ENCODE measurements around the gene MCTP1. TPM values are rescaled to one million over a fixed set of nuclear protein-coding genes. Genes with fewer than 3 reads are reported as not detected.

Gene MCTP1
- total and polyA plus RNA-seq, 7 experiments from 2014 or later = 0.75 to 38.9 (median 2.3) TPM; not detected in 1

DNA sequence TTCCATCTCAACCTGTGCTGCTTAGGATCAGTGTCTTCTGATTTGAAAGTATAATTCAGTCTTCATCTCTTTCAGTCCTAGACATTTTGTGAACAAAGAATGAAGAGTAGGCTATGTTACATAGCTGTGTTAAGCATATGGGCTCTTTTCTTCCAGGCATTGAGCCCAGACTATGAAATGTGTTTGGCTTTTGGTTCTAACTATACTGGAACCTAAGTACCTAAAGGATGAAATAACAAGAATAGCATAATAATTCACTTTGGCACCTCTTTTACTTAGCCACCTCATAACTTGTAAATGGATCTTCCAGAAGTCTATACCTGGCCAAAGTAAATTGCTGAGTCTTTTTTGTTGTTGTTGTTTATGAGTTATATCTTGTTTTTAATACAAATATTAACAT is 595.0 kb downstream of the MCTP1 start:
- CTCF ChIA-PET = no interaction called here
- no peak overlapping the region for H3K4me3 Mint-ChIP-seq
- intact Hi-C loops (cut with micrococcal nuclease) = loop anchor here in 1 of 2 donors (5.0 kb wide), 1 partner anchor 162 kb away; no protein-coding TSS in a partner anchor
- H3K27ac Mint-ChIP-seq = no peak overlapping the region
- no peaks in the 10 kb centered on the region for H3K27me3 ChIP-seq (ENCODE audit: control insufficient read depth in 2 of 2, insufficient read depth in 2 of 2, low read length in 2 of 2)
- peaks cover 0 to 20% (median 14%) of the 10 kb centered on the region in 3 experiments for H3K36me3 ChIP-seq (ENCODE audit: control insufficient read depth in 2 of 3, insufficient read depth in 3 of 3, low read length in 3 of 3)
- H3K4me1 Mint-ChIP-seq = peaks cover 0 to 6% (median 0%) of the 10 kb centered on the region in 7 donors
- no peaks in the 10 kb centered on the region for H3K9me3 ChIP-seq (ENCODE audit: control insufficient read depth in 2 of 3, low read length in 3 of 3)
- DNase-seq (no peak), ATAC-seq (no peak)
- peaks cover 5 to 52% (median 18%) of the 10 kb centered on the region in 5 donors for H3K36me3 Mint-ChIP-seq
- no peaks in the 10 kb centered on the region for H3K4me1 ChIP-seq (ENCODE audit: control insufficient read depth in 2 of 2, insufficient read depth in 2 of 2, low read length in 2 of 2)
- H3K27me3 Mint-ChIP-seq = no peaks in the 10 kb centered on the region
- H3K27ac ChIP-seq (ENCODE audit: low read depth, low read length) = no peak overlapping the region
- no peak overlapping the region for H3K4me3 ChIP-seq (ENCODE audit: low read length)
- POLR2A ChIA-PET = interaction anchor here (0.6 kb wide), 1 partner anchor 41 kb away, joined by 3 read pairs; no protein-coding TSS in a partner anchor
- H3K9me3 Mint-ChIP-seq = no peaks in the 10 kb centered on the region

DNA sequence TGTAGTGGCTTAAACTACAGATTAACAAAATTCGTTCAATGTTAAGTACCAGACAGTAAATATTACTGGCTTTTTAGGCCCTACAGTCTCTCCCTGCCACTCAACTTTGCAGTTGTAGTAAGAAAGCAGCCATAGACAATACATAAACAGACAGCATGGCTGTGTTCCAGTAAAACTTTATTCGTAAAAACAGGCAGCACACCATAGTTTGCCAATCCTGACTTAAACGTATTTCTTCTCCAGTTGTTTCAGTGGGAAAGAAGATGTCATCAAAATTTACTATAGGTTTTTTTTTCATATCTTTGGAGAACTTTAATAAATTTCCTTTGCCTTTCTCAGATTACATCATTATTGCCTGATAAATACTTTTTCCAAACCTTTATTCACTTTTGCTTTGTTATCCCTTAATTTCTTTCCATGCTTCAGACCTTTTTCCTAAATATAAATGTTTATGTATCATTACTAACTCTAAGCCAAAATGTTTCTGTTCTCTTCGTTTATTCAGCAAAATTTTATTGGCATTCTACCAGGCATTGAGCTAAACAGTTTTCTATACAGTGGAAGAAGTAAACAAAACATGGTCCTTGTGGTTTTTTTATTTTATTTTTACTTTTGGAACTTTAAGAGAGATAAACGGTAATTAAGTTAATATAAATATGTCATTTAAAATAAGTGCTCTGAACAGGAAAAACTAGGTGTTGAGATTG is 601.9 kb downstream of the MCTP1 start:
- no peak for ATAC-seq
- Mint-ChIP-seq H3K36me3 (peaks cover 3 to 56% (median 20%) of the 10 kb centered on the region in 5 donors), H3K9me3 (no peaks in the 10 kb centered on the region), H3K27me3 (no peaks in the 10 kb centered on the region), H3K27ac (no peak overlapping the region), H3K4me1 (peaks cover 0 to 3% (median 0%) of the 10 kb centered on the region in 7 donors), H3K4me3 (no peak overlapping the region)
- CTCF ChIA-PET = no interaction called here
- POLR2A ChIA-PET = no interaction called here
- no peak overlapping the region for H3K4me3 ChIP-seq (ENCODE audit: low read length)
- H3K9me3 ChIP-seq (ENCODE audit: control insufficient read depth in 2 of 3, low read length in 3 of 3) = no peaks in the 10 kb centered on the region
- intact Hi-C loops (cut with micrococcal nuclease) = no loop called here
- no peaks in the 10 kb centered on the region for H3K27me3 ChIP-seq (ENCODE audit: control insufficient read depth in 2 of 2, insufficient read depth in 2 of 2, low read length in 2 of 2)
- H3K27ac ChIP-seq (ENCODE audit: low read depth, low read length) = no peak overlapping the region
- H3K36me3 ChIP-seq (ENCODE audit: control insufficient read depth in 2 of 3, insufficient read depth in 3 of 3, low read length in 3 of 3) = peaks cover 0 to 13% (median 0%) of the 10 kb centered on the region in 3 experiments
- H3K4me1 ChIP-seq (ENCODE audit: control insufficient read depth in 2 of 2, insufficient read depth in 2 of 2, low read length in 2 of 2) = no peaks in the 10 kb centered on the region
- DNase-seq = no peak

- ChIA-PET CTCF (no interaction called here), POLR2A (no interaction called here)
- Mint-ChIP-seq H3K27me3 (no peaks in the 10 kb centered on the region), H3K4me3 (no peak overlapping the region), H3K9me3 (no peaks in the 10 kb centered on the region), H3K4me1 (peaks cover 0 to 2% (median 0%) of the 10 kb centered on the region in 7 donors), H3K36me3 (peaks cover 0 to 36% (median 23%) of the 10 kb centered on the region in 5 donors), H3K27ac (no peak overlapping the region)
- intact Hi-C loops (cut with micrococcal nuclease) = no loop called here
- DNase-seq (no peak), ATAC-seq (no peak)
- Histone ChIP-seq H3K4me1 (ENCODE audit: control insufficient read depth in 2 of 2, insufficient read depth in 2 of 2, low read length in 2 of 2) (no peaks in the 10 kb centered on the region), H3K27ac (ENCODE audit: low read depth, low read length) (no peak overlapping the region), H3K9me3 (ENCODE audit: control insufficient read depth in 2 of 3, low read length in 3 of 3) (no peaks in the 10 kb centered on the region), H3K4me3 (ENCODE audit: low read length) (no peak overlapping the region), H3K36me3 (ENCODE audit: control insufficient read depth in 2 of 3, insufficient read depth in 3 of 3, low read length in 3 of 3) (peaks cover 0 to 8% (median 4%) of the 10 kb centered on the region in 3 experiments), H3K27me3 (ENCODE audit: control insufficient read depth in 2 of 2, insufficient read depth in 2 of 2, low read length in 2 of 2) (no peaks in the 10 kb centered on the region)
Measured at GRCh38 chr5:94675965-94676618, 608.8 kb downstream of the MCTP1 start.

DNA sequence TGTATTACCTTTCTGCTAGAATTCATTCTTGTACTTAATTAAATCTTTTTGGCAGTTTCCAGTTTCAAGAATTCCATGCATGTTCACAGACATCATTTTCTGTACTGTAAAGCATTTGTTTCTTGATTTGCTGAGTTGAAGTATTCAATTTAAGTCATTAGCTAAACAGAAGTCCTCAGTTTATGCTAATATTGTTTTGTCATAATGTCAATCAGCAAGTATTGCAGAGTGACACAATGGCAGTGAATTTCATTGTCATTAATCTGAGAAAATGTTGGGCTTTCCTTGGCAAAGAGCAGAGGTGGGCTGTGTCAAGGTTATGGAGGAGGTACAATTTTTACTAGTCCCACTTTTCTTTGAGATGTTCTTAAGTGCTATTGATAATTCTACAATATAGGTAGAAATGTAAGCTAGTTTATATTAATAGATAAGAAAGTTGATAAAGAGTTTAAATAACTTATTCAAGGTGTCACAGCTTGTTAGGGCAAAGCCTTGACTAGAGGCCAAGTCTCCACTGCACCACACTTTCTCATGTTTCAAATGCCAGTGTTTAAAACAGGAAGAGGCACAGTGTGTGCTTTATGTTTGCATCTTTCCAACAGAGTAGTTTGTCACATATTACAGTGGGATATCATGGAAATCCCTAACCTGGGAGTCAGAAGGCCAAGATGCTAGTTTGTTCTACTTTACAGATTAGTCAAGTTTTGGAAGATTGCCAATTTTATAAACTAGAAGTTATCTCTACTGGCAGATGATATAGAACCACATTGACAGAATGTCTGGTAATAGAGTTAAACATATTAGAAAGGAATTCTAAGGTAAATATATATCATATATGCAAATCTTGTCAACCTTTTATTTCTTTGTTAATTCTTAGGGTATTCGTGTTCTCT is 610.2 kb downstream of the MCTP1 start:
- Mint-ChIP-seq H3K4me1 (peaks cover 0 to 2% (median 0%) of the 10 kb centered on the region in 7 donors), H3K4me3 (no peak overlapping the region), H3K27me3 (no peaks in the 10 kb centered on the region), H3K36me3 (peaks cover 0 to 38% (median 19%) of the 10 kb centered on the region in 5 donors), H3K9me3 (no peaks in the 10 kb centered on the region), H3K27ac (no peak overlapping the region)
- no peaks in the 10 kb centered on the region for H3K27me3 ChIP-seq (ENCODE audit: control insufficient read depth in 2 of 2, insufficient read depth in 2 of 2, low read length in 2 of 2)
- no peak overlapping the region for H3K27ac ChIP-seq (ENCODE audit: low read depth, low read length)
- no peaks in the 10 kb centered on the region for H3K9me3 ChIP-seq (ENCODE audit: control insufficient read depth in 2 of 3, low read length in 3 of 3)
- H3K4me1 ChIP-seq (ENCODE audit: control insufficient read depth in 2 of 2, insufficient read depth in 2 of 2, low read length in 2 of 2) = no peaks in the 10 kb centered on the region
- intact Hi-C loops (cut with micrococcal nuclease) = no loop called here
- no peak overlapping the region for H3K4me3 ChIP-seq (ENCODE audit: low read length)
- POLR2A ChIA-PET = no interaction called here
- no peak for DNase-seq
- ATAC-seq = no peak
- CTCF ChIA-PET = interaction anchor here (1.3 kb wide), 1 partner anchor 13 kb away, joined by 5 read pairs; no protein-coding TSS in a partner anchor
- H3K36me3 ChIP-seq (ENCODE audit: control insufficient read depth in 2 of 3, insufficient read depth in 3 of 3, low read length in 3 of 3) = peaks cover 0 to 8% (median 4%) of the 10 kb centered on the region in 3 experiments

- CTCF ChIA-PET = no interaction called here
- Mint-ChIP-seq H3K9me3 (no peaks in the 10 kb centered on the region), H3K27me3 (no peaks in the 10 kb centered on the region), H3K27ac (no peak overlapping the region), H3K36me3 (peaks cover 5 to 40% (median 19%) of the 10 kb centered on the region in 5 donors), H3K4me1 (peaks cover 0 to 2% (median 0%) of the 10 kb centered on the region in 7 donors), H3K4me3 (no peak overlapping the region)
- POLR2A ChIA-PET = no interaction called here
- no peak overlapping the region for H3K4me3 ChIP-seq (ENCODE audit: low read length)
- H3K4me1 ChIP-seq (ENCODE audit: control insufficient read depth in 2 of 2, insufficient read depth in 2 of 2, low read length in 2 of 2) = no peaks in the 10 kb centered on the region
- H3K36me3 ChIP-seq (ENCODE audit: control insufficient read depth in 2 of 3, insufficient read depth in 3 of 3, low read length in 3 of 3) = peaks cover 0 to 8% (median 4%) of the 10 kb centered on the region in 3 experiments
- DNase-seq (no peak), ATAC-seq (no peak)
- intact Hi-C loops (cut with micrococcal nuclease) = no loop called here
- no peak overlapping the region for H3K27ac ChIP-seq (ENCODE audit: low read depth, low read length)
- no peaks in the 10 kb centered on the region for H3K9me3 ChIP-seq (ENCODE audit: control insufficient read depth in 2 of 3, low read length in 3 of 3)
- no peaks in the 10 kb centered on the region for H3K27me3 ChIP-seq (ENCODE audit: control insufficient read depth in 2 of 2, insufficient read depth in 2 of 2, low read length in 2 of 2)
Measured at GRCh38 chr5:94672746-94673145, 612.1 kb downstream of the MCTP1 start.

- DNase-seq = no peak
- ChIA-PET POLR2A (no interaction called here), CTCF (no interaction called here)
- H3K27ac ChIP-seq (ENCODE audit: low read depth, low read length) = no peak overlapping the region
- no peaks in the 10 kb centered on the region for H3K9me3 ChIP-seq (ENCODE audit: control insufficient read depth in 2 of 3, low read length in 3 of 3)
- no peak overlapping the region for H3K4me3 ChIP-seq (ENCODE audit: low read length)
- no peak for ATAC-seq
- intact Hi-C loops (cut with micrococcal nuclease) = no loop called here
- no peaks in the 10 kb centered on the region for H3K27me3 ChIP-seq (ENCODE audit: control insufficient read depth in 2 of 2, insufficient read depth in 2 of 2, low read length in 2 of 2)
- Mint-ChIP-seq H3K9me3 (no peaks in the 10 kb centered on the region), H3K4me3 (no peak overlapping the region), H3K4me1 (peaks cover 0 to 4% (median 0%) of the 10 kb centered on the region in 7 donors), H3K27me3 (no peaks in the 10 kb centered on the region), H3K27ac (no peak overlapping the region), H3K36me3 (peaks cover 14 to 40% (median 36%) of the 10 kb centered on the region in 5 donors)
- H3K36me3 ChIP-seq (ENCODE audit: control insufficient read depth in 2 of 3, insufficient read depth in 3 of 3, low read length in 3 of 3) = no peaks in the 10 kb centered on the region
- H3K4me1 ChIP-seq (ENCODE audit: control insufficient read depth in 2 of 2, insufficient read depth in 2 of 2, low read length in 2 of 2) = no peaks in the 10 kb centered on the region
Measured at GRCh38 chr5:94670726-94671125, 614.2 kb downstream of the MCTP1 start.

All from naive thymus-derived CD4-positive, alpha-beta T cell (primary cell).